ENCODE data around the gene FAM117A.

The FAM117A gene

DNA sequence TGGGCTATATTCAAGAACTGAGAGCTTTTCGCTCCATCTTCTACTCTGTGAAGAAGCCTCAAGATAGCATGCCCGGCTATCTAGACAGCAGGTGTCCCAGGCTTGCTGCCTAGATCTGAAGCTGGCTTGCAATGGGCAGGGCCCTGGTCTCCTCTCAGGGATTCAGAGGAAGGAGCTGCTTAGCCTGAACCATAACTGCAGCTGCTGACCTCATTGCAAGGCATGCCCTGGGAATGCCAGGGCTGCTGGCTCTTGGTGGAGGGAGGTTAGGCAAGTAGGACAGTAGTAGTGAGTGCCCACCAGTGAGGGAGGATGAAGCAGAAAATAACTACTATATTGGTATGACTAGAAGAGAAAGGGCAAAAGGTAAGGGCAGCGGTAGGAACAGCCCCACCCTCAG lies 34.9 kb downstream of the FAM117A start:
- Histone ChIP-seq H3K27me3 (ENCODE audit: control insufficient read depth, low read length) (no peaks in the 10 kb centered on the region), H3K36me3 (ENCODE audit: control insufficient read depth, low read length) (no peaks in the 10 kb centered on the region), H3K4me3 (ENCODE audit: low read length) (no peak overlapping the region), H3K4me2 (ENCODE audit: low read length) (no peak overlapping the region), H3K4me1 (ENCODE audit: control insufficient read depth, low read length) (no peaks in the 10 kb centered on the region), H3K9me2 (replicated peaks; ENCODE audit: control insufficient read depth, low read length) (no peaks in the 10 kb centered on the region), H4K20me1 (ENCODE audit: control insufficient read depth, insufficient read depth, low read depth, low read length) (no peaks in the 10 kb centered on the region), H3F3A (ENCODE audit: control insufficient read depth, insufficient read depth) (no peaks in the 10 kb centered on the region), H3K27ac (ENCODE audit: low read depth, low read length) (no peak overlapping the region), H3K9me3 (ENCODE audit: control insufficient read depth, insufficient read depth, low read length) (no peaks in the 10 kb centered on the region), H3K79me2 (ENCODE audit: control insufficient read depth, low read length) (no peaks in the 10 kb centered on the region)
- no peak for TF ChIP-seq EZH2phosphoT487 (IDR thresholded peaks at IDR 0.05; ENCODE audit: borderline replicate concordance, low read length)
- no peak for TF ChIP-seq CTCF (IDR thresholded peaks at IDR 0.05; ENCODE audit: low read depth, low read length, poor library complexity, severe bottlenecking)

DNA sequence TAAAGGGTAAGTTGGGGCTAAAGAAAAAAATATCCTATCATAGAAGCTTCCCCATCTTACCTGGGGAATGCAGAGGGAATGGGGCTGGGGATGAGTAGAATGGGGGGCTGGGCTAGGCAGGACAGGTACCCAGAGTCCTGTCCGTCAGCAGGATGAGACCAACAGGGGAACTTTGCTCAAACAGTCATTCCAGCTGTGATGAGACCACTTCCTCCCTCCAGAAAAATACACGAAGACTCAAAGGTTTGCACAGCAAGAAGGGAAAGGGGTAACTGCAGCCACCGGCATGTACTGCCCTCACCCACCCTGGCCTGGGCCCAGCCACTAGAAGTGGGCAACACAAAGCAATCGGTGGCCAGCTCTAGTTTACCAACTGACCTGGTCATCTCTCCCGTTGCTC lies 35.5 kb downstream of the FAM117A start:
- no peaks in the 10 kb centered on the region for H3K79me2 ChIP-seq (ENCODE audit: control insufficient read depth, low read length)

DNA sequence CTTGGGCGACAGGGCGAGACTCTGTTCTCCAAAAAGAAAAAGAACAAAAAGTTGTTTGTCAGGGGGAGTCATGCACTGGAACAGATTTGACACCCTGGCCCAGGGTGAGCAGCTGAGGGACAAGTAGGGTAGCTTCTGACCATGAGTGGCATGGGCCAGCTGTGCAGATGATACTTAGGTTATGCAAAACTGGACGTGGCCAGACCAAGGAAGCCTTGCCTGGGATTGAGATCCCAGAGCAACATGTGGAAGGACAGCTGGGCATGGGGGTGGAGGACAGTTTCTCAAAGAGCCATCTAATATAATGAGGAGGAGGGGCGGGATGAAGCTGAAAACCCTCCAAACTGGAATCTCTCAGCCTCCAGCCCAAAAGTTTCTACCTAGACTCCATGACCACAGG lies 36.6 kb downstream of the FAM117A start:
- no peaks in the 10 kb centered on the region for H3K79me2 ChIP-seq (ENCODE audit: control insufficient read depth, low read length)
- H3K36me3 ChIP-seq (ENCODE audit: control insufficient read depth, low read length) = no peaks in the 10 kb centered on the region
- H3K4me3 ChIP-seq (ENCODE audit: low read length) = no peak overlapping the region
- no peaks in the 10 kb centered on the region for H4K20me1 ChIP-seq (ENCODE audit: control insufficient read depth, insufficient read depth, low read depth, low read length)
- H3K4me2 ChIP-seq (ENCODE audit: low read length) = no peak overlapping the region
- TF ChIP-seq CTCF (IDR thresholded peaks at IDR 0.05; ENCODE audit: low read depth, low read length, poor library complexity, severe bottlenecking) (no peak), EZH2phosphoT487 (IDR thresholded peaks at IDR 0.05; ENCODE audit: borderline replicate concordance, low read length) (no peak)
- H3K27me3 ChIP-seq (ENCODE audit: control insufficient read depth, low read length) = no peaks in the 10 kb centered on the region
- no peak overlapping the region for H3K27ac ChIP-seq (ENCODE audit: low read depth, low read length)
- no peaks in the 10 kb centered on the region for H3K9me2 ChIP-seq (replicated peaks; ENCODE audit: control insufficient read depth, low read length)
- no peaks in the 10 kb centered on the region for H3K4me1 ChIP-seq (ENCODE audit: control insufficient read depth, low read length)
- H3F3A ChIP-seq (ENCODE audit: control insufficient read depth, insufficient read depth) = no peaks in the 10 kb centered on the region
- H3K9me3 ChIP-seq (ENCODE audit: control insufficient read depth, insufficient read depth, low read length) = no peaks in the 10 kb centered on the region

More for the DNA sequence above, 35.5 kb downstream of the FAM117A start:
- no peak overlapping the region for H3K27ac ChIP-seq (ENCODE audit: low read depth, low read length)
- no peaks in the 10 kb centered on the region for H3K36me3 ChIP-seq (ENCODE audit: control insufficient read depth, low read length)
- H3K27me3 ChIP-seq (ENCODE audit: control insufficient read depth, low read length) = no peaks in the 10 kb centered on the region
- H3K4me2 ChIP-seq (ENCODE audit: low read length) = no peak overlapping the region
- H3K9me2 ChIP-seq (replicated peaks; ENCODE audit: control insufficient read depth, low read length) = no peaks in the 10 kb centered on the region
- H3F3A ChIP-seq (ENCODE audit: control insufficient read depth, insufficient read depth) = no peaks in the 10 kb centered on the region
- H4K20me1 ChIP-seq (ENCODE audit: control insufficient read depth, insufficient read depth, low read depth, low read length) = no peaks in the 10 kb centered on the region
- H3K4me3 ChIP-seq (ENCODE audit: low read length) = no peak overlapping the region
- no peaks in the 10 kb centered on the region for H3K9me3 ChIP-seq (ENCODE audit: control insufficient read depth, insufficient read depth, low read length)
- no peak for TF ChIP-seq CTCF (IDR thresholded peaks at IDR 0.05; ENCODE audit: low read depth, low read length, poor library complexity, severe bottlenecking)
- no peak for TF ChIP-seq EZH2phosphoT487 (IDR thresholded peaks at IDR 0.05; ENCODE audit: borderline replicate concordance, low read length)
- H3K4me1 ChIP-seq (ENCODE audit: control insufficient read depth, low read length) = no peaks in the 10 kb centered on the region

All from DOHH2 (cell line).